Measurements from ENCODE around the gene SARM1. TPM values are rescaled to one million over a fixed set of nuclear protein-coding genes. Genes with fewer than 3 reads are reported as not detected.

The SARM1 gene
- total and polyA plus RNA-seq, 2 of the 8 experiments (the other 6 are each of a cell fraction or from before 2014, with no cell fraction given), result 5.8 to 9.2 TPM

DNA sequence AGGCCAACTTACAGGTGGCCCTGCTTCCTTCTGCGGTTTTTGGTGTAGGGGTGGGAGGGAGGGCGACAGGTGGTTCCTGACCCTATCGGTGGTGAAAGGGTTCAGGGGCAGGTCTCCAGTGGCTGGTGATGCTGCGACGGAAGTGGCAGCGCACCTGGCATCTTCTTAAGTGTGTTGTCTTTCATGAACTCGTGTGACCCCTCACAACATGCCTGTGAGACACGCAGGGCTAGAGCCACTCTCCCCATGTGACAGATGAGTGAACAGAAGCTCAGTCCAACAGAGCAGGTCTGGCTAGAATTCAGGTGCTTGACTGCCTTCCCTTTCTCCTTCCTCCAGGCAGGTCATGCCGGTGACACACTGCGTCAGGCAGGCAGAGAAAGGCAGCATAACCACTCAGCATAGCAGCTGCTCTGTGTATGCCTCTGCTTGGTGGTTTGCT lies 28.0 kb upstream of the SARM1 start (continued):
- no peak for TF ChIP-seq KDM4A (IDR thresholded peaks at IDR 0.05; ENCODE audit: low read depth, low read length, severe bottlenecking)
- TF ChIP-seq SUZ12 (IDR thresholded peaks at IDR 0.05; ENCODE audit: low read length), result no peak
- TF ChIP-seq TAF1 (IDR thresholded peaks at IDR 0.05; ENCODE audit: low read depth, low read length), result no peak
- TF ChIP-seq PHF8 (conservative IDR thresholded peaks at IDR 0.05; ENCODE audit: low read depth, low read length), result no peak

Measured in H1 (cell line).